ENCODE data around the gene GNPTAB.

DNA sequence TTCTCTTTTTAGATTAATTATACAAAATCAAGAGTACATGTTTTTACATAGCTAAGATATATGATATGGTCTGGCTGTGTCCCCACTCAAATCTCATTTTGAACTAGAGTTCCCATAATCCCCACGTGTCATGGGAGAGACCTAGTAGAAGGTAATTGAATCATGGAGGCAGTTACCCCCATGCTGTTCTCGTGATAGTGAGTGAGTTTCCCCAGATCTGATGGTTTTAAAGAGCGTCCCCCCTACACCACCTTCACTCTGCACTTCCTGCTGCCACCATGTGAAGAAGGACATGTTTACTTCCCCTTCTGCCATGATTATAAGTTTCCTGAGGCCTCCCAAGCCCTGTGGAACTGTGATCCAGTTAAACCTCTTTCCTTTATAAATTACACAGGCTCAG, 25.2 kb upstream of the GNPTAB start:
- TF ChIP-seq, protein P1, sequence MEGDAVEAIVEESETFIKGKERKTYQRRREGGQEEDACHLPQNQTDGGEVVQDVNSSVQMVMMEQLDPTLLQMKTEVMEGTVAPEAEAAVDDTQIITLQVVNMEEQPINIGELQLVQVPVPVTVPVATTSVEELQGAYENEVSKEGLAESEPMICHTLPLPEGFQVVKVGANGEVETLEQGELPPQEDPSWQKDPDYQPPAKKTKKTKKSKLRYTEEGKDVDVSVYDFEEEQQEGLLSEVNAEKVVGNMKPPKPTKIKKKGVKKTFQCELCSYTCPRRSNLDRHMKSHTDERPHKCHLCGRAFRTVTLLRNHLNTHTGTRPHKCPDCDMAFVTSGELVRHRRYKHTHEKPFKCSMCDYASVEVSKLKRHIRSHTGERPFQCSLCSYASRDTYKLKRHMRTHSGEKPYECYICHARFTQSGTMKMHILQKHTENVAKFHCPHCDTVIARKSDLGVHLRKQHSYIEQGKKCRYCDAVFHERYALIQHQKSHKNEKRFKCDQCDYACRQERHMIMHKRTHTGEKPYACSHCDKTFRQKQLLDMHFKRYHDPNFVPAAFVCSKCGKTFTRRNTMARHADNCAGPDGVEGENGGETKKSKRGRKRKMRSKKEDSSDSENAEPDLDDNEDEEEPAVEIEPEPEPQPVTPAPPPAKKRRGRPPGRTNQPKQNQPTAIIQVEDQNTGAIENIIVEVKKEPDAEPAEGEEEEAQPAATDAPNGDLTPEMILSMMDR (IDR thresholded peaks at IDR 0.05; ENCODE audit: control extremely low read depth in 1 of 3, insufficient read depth in 1 of 3, low read depth in 1 of 3, low read length in 3 of 3) = no peak
- no peak for TF ChIP-seq POLR2AphosphoS5 (IDR thresholded peaks at IDR 0.05; ENCODE audit: low read depth, low read length)
- TF ChIP-seq, protein P2, sequence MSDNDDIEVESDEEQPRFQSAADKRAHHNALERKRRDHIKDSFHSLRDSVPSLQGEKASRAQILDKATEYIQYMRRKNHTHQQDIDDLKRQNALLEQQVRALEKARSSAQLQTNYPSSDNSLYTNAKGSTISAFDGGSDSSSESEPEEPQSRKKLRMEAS (IDR thresholded peaks at IDR 0.05) = no peak
- TF ChIP-seq RAD21 (IDR thresholded peaks at IDR 0.05 in 1 of 2, conservative IDR thresholded peaks at IDR 0.05 in 1 of 2; ENCODE audit: low read depth in 2 of 2, low read length in 2 of 2) = no peak
- TF ChIP-seq SIN3A (conservative IDR thresholded peaks at IDR 0.05 in 1 of 2, IDR thresholded peaks at IDR 0.05 in 1 of 2; ENCODE audit: low read depth in 1 of 2, low read length in 2 of 2) = no peak
- no peak for TF ChIP-seq EZH2 (IDR thresholded peaks at IDR 0.05; ENCODE audit: low read depth, low read length, severe bottlenecking)
- TF ChIP-seq, protein P3, sequence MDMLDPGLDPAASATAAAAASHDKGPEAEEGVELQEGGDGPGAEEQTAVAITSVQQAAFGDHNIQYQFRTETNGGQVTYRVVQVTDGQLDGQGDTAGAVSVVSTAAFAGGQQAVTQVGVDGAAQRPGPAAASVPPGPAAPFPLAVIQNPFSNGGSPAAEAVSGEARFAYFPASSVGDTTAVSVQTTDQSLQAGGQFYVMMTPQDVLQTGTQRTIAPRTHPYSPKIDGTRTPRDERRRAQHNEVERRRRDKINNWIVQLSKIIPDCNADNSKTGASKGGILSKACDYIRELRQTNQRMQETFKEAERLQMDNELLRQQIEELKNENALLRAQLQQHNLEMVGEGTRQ (IDR thresholded peaks at IDR 0.05; ENCODE audit: low read length) = no peak
